Keratinocyte (primary cell): Measurements from ENCODE around the gene ZBTB38. TPM values are rescaled to one million over a fixed set of nuclear protein-coding genes. Genes with fewer than 3 reads are reported as not detected.

Source experiments
- DNase-seq: peaks from one replicate; pipeline ENCODE4 v3.0.0-alpha.2; 2011; ENCODE audit warnings: low read depth, missing footprints, low spot score
- FAIRE-seq: peaks from 2 replicates; lab custom pipeline; 2011; peaks lifted over from hg19 to GRCh38; lab: Jason Lieb, UNC
- H2AFZ ChIP-seq: 2 replicates; pipeline ENCODE4 v1.6.0; 2012; ENCODE audit warnings: low read length, control low read depth, inconsistent platforms; ENCODE audit not compliant: control insufficient read depth
- H3K27ac ChIP-seq: 2 replicates; pipeline ENCODE4 v1.5.1; 2011; ENCODE audit warnings: low read length; ENCODE audit not compliant: control insufficient read depth, insufficient read depth
- H3K27me3 ChIP-seq: 3 replicates; pipeline ENCODE4 v1.6.0; 2011; ENCODE audit warnings: low read length; ENCODE audit not compliant: control insufficient read depth, insufficient read depth; ENCODE audit errors: extremely low read depth
- H3K36me3 ChIP-seq, 2 experiments: 2 replicates in 1 of 2; 3 replicates in 1 of 2; pipeline ENCODE4 v1.5.1; 2011; ENCODE audit warnings: low read length in 2 of 2, mild to moderate bottlenecking in 1 of 2; ENCODE audit not compliant: control insufficient read depth in 2 of 2, insufficient read depth in 2 of 2; ENCODE audit errors: extremely low read depth in 1 of 2
- H3K4me1 ChIP-seq: 3 replicates; pipeline ENCODE4 v1.5.1; 2011; ENCODE audit warnings: low read length; ENCODE audit not compliant: control insufficient read depth, insufficient read depth; ENCODE audit errors: extremely low read depth
- H3K4me2 ChIP-seq: 3 replicates; pipeline ENCODE4 v1.6.0; 2011; ENCODE audit warnings: low read depth, low read length; ENCODE audit not compliant: control insufficient read depth, insufficient read depth; ENCODE audit errors: extremely low read depth
- H3K4me3 ChIP-seq, 3 experiments: fragments of 200-600 bp in 1 of 3; sonication (generic) in 1 of 3; 2 replicates in 2 of 3; 3 replicates in 1 of 3; pipeline ENCODE4 v1.5.1; 2011 to 2016; ENCODE audit warnings: low read length in 3 of 3, mild to moderate bottlenecking in 3 of 3, control low read depth in 2 of 3, inconsistent platforms in 1 of 3, low read depth in 1 of 3, mixed read lengths in 1 of 3, mixed run types in 1 of 3, moderate library complexity in 1 of 3; ENCODE audit not compliant: control insufficient read depth in 2 of 3, insufficient read depth in 2 of 3; ENCODE audit errors: extremely low read depth in 1 of 3
- H3K79me2 ChIP-seq: 2 replicates; pipeline ENCODE4 v1.6.0; 2012; ENCODE audit warnings: low read length; ENCODE audit not compliant: control insufficient read depth, insufficient read depth
- H3K9ac ChIP-seq: 3 replicates; pipeline ENCODE4 v1.6.0; 2011; ENCODE audit warnings: low read length; ENCODE audit not compliant: control insufficient read depth, insufficient read depth; ENCODE audit errors: extremely low read depth
- H3K9me1 ChIP-seq: 3 replicates; pipeline ENCODE4 v1.6.0; 2011; ENCODE audit warnings: low read length; ENCODE audit not compliant: control insufficient read depth, insufficient read depth; ENCODE audit errors: extremely low read depth
- H3K9me3 ChIP-seq: 2 replicates; pipeline ENCODE4 v1.5.1; 2012; ENCODE audit warnings: low read depth, low read length; ENCODE audit not compliant: control insufficient read depth
- H4K20me1 ChIP-seq: 3 replicates; pipeline ENCODE4 v1.6.0; 2011; ENCODE audit warnings: low read length; ENCODE audit not compliant: control insufficient read depth, insufficient read depth; ENCODE audit errors: extremely low read depth
- CTCF ChIP-seq, 3 experiments: IDR thresholded peaks in 1 of 3; conservative IDR thresholded peaks in 1 of 3; optimal IDR thresholded peaks in 1 of 3; 2 replicates in 2 of 3; 3 replicates in 1 of 3; pipeline versions ENCODE3 to v1.5.1; 2011; ENCODE audit warnings: low read length in 3 of 3, mild to moderate bottlenecking in 3 of 3, moderate library complexity in 2 of 3, control low read depth in 1 of 3, inconsistent platforms in 1 of 3; ENCODE audit not compliant: insufficient read depth in 2 of 3; ENCODE audit errors: extremely low read depth in 1 of 3
- EZH2 ChIP-seq: IDR thresholded peaks from one replicate; pipeline ENCODE4 v1.6.1; 2012; ENCODE audit warnings: inconsistent platforms, mild to moderate bottlenecking, low read length, moderate library complexity
- dilution Hi-C: fragments of 300-500 bp; cut with MboI; formaldehyde crosslinking; loops from one replicate; pipeline ENCODE4 v1.7.0; 2020; ENCODE audit warnings: low sequenced_read_pairs; ENCODE audit not compliant: extremely low pct_ligation_motif_present
- polyA plus RNA-seq, 5 experiments: library from polyadenylated mRNA; depleted of rRNA in 3 of 5; stranded (reverse) in 3 of 5; stranded (forward) in 1 of 5; unstranded in 1 of 5; fragments of >200 nt; gene quantifications; 1 replicate in 1 of 5; 2 replicates in 3 of 5; 3 replicates in 1 of 5; pipeline versions ENCODE4 v1.2.1 to v1.2.3, GENCODE V29; 2011 to 2012; ENCODE audit warnings: missing spikeins in 2 of 5, low read depth in 1 of 5, low replicate concordance in 1 of 5

Gene ZBTB38
- polyA plus RNA-seq, 1 donor (not counting 4 experiments of a cell fraction or from before 2014, with no cell fraction given) = 34.9 TPM

- no peaks in the 10 kb centered on the region for H3K79me2 ChIP-seq
- H3K9me1 ChIP-seq = no peaks in the 10 kb centered on the region
- no peaks in the 10 kb centered on the region for H3K27me3 ChIP-seq
- DNase-seq = no peak
- H4K20me1 ChIP-seq = no peaks in the 10 kb centered on the region
- H3K4me2 ChIP-seq = no peak overlapping the region
- no peak for TF ChIP-seq EZH2
- TF ChIP-seq CTCF (optimal IDR thresholded peaks at IDR 0.05 in 1 of 3, IDR thresholded peaks at IDR 0.05 in 1 of 3, conservative IDR thresholded peaks at IDR 0.05 in 1 of 3; ENCODE audit: extremely low read depth in 1 of 3, insufficient read depth in 2 of 3, low read length in 3 of 3) = no peak
- H2AFZ ChIP-seq = no peak overlapping the region
- H3K27ac ChIP-seq = no peak overlapping the region
- H3K36me3 ChIP-seq = no peaks in the 10 kb centered on the region
- H3K4me1 ChIP-seq = peaks cover 3% of the 10 kb centered on the region
- no peaks in the 10 kb centered on the region for H3K9me3 ChIP-seq
- H3K4me3 ChIP-seq = no peak overlapping the region
- FAIRE-seq = no peak
- dilution Hi-C loops = no loop called here
- H3K9ac ChIP-seq = no peak overlapping the region
These were observed 42.2 kb upstream of the ZBTB38 start for GRCh38 chr3:141326123-141326522.

GRCh38 chr3:141326626-141327025 lies 41.7 kb upstream of the ZBTB38 start:
- Histone ChIP-seq H3K79me2 (no peaks in the 10 kb centered on the region), H2AFZ (no peak overlapping the region), H3K9me3 (no peaks in the 10 kb centered on the region), H3K4me2 (no peak overlapping the region), H3K9ac (no peak overlapping the region), H3K36me3 (no peaks in the 10 kb centered on the region), H3K27me3 (no peaks in the 10 kb centered on the region), H3K4me1 (peaks cover 2% of the 10 kb centered on the region), H4K20me1 (no peaks in the 10 kb centered on the region), H3K9me1 (no peaks in the 10 kb centered on the region), H3K27ac (no peak overlapping the region), H3K4me3 (no peak overlapping the region)
- DNase-seq (no peak), FAIRE-seq (no peak)
- TF ChIP-seq CTCF (optimal IDR thresholded peaks at IDR 0.05 in 1 of 3, IDR thresholded peaks at IDR 0.05 in 1 of 3, conservative IDR thresholded peaks at IDR 0.05 in 1 of 3; ENCODE audit: extremely low read depth in 1 of 3, insufficient read depth in 2 of 3, low read length in 3 of 3) (no peak), EZH2 (no peak)
- dilution Hi-C loops = no loop called here
